ENCODE measurements around the gene CLEC9A. TPM values are rescaled to one million over a fixed set of nuclear protein-coding genes. Genes with fewer than 3 reads are reported as not detected.

Gene CLEC9A
- total and polyA plus RNA-seq, 2 experiments from 2014 or later = not detected

DNA sequence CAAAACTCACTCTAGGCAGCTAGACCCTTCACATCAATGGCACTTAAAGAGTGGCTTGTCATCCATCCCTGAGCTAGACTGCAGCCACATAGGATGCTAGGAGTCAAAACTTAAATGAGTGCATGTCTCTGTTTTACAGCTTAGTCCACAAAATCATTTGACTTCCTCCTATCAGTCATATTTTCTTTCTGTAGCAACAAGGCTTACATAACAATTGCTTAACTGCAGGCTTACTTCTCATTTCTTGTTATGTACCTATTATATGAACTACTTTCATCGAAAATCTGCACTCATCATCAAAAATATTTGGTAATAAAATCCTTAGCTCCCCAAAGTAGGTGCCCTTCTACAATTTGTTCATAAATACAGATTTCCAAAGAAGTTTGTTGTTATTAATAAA lies 38.2 kb downstream of the CLEC9A start:
- Histone ChIP-seq H3K27ac (ENCODE audit: low read depth) (no peak overlapping the region), H3K4me2 (no peak overlapping the region), H3F3A (replicated peaks; ENCODE audit: low read depth) (no peaks in the 10 kb centered on the region), H3K4me1 (ENCODE audit: insufficient read depth) (0 out of 2 replicates have a peak, but pooled peaks cover 8% of the 10 kb centered on the region), H4K20me1 (replicated peaks; ENCODE audit: insufficient read depth) (no peaks in the 10 kb centered on the region), H3K79me2 (replicated peaks; ENCODE audit: insufficient read depth) (no peaks in the 10 kb centered on the region), H3K27me3 (ENCODE audit: insufficient read depth) (no peaks in the 10 kb centered on the region), H3K9me2 (ENCODE audit: insufficient read depth) (no peaks in the 10 kb centered on the region), H2AFZ (no peak overlapping the region), H3K4me3 (no peak overlapping the region), H3K36me3 (ENCODE audit: insufficient read depth) (no peaks in the 10 kb centered on the region)
- Mint-ChIP-seq H3K9me3 (no peaks in the 10 kb centered on the region), H3K4me3 (no peak overlapping the region), H3K36me3 (ENCODE audit: low read depth) (no peaks in the 10 kb centered on the region), H3K27ac (no peak overlapping the region), H3K27me3 (ENCODE audit: insufficient read depth, low read depth, poor library complexity) (peaks cover 2% of the 10 kb centered on the region), H3K4me1 (peaks cover 11% of the 10 kb centered on the region)
- DNase-seq (ENCODE audit: low spot score) = no peak
- ATAC-seq = no peak
- no peak for TF ChIP-seq NANOG (IDR thresholded peaks at IDR 0.05; ENCODE audit: borderline replicate concordance)
- no peak for TF ChIP-seq STAT1 (IDR thresholded peaks at IDR 0.05; ENCODE audit: unreplicated experiment)
- no peak for TF ChIP-seq ZNF331 (CRISPR knock-in tag; IDR thresholded peaks at IDR 0.05; ENCODE audit: low read depth)
- TF ChIP-seq, protein P1, sequence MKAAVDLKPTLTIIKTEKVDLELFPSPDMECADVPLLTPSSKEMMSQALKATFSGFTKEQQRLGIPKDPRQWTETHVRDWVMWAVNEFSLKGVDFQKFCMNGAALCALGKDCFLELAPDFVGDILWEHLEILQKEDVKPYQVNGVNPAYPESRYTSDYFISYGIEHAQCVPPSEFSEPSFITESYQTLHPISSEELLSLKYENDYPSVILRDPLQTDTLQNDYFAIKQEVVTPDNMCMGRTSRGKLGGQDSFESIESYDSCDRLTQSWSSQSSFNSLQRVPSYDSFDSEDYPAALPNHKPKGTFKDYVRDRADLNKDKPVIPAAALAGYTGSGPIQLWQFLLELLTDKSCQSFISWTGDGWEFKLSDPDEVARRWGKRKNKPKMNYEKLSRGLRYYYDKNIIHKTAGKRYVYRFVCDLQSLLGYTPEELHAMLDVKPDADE (IDR thresholded peaks at IDR 0.05) = no peak
- TF ChIP-seq JUNB (IDR thresholded peaks at IDR 0.05; ENCODE audit: unreplicated experiment) = no peak
- no peak for TF ChIP-seq CREB1 (CRISPR knock-in tag; IDR thresholded peaks at IDR 0.05; ENCODE audit: low read depth)
- TF ChIP-seq EZH2 (IDR thresholded peaks at IDR 0.05; ENCODE audit: low read depth, unreplicated experiment) = no peak
- no peak for TF ChIP-seq EZH2phosphoT487 (IDR thresholded peaks at IDR 0.05; ENCODE audit: unreplicated experiment)
- no peak for TF ChIP-seq POLR2AphosphoS5 (IDR thresholded peaks at IDR 0.05; ENCODE audit: low read depth)
- TF ChIP-seq, protein P2, sequence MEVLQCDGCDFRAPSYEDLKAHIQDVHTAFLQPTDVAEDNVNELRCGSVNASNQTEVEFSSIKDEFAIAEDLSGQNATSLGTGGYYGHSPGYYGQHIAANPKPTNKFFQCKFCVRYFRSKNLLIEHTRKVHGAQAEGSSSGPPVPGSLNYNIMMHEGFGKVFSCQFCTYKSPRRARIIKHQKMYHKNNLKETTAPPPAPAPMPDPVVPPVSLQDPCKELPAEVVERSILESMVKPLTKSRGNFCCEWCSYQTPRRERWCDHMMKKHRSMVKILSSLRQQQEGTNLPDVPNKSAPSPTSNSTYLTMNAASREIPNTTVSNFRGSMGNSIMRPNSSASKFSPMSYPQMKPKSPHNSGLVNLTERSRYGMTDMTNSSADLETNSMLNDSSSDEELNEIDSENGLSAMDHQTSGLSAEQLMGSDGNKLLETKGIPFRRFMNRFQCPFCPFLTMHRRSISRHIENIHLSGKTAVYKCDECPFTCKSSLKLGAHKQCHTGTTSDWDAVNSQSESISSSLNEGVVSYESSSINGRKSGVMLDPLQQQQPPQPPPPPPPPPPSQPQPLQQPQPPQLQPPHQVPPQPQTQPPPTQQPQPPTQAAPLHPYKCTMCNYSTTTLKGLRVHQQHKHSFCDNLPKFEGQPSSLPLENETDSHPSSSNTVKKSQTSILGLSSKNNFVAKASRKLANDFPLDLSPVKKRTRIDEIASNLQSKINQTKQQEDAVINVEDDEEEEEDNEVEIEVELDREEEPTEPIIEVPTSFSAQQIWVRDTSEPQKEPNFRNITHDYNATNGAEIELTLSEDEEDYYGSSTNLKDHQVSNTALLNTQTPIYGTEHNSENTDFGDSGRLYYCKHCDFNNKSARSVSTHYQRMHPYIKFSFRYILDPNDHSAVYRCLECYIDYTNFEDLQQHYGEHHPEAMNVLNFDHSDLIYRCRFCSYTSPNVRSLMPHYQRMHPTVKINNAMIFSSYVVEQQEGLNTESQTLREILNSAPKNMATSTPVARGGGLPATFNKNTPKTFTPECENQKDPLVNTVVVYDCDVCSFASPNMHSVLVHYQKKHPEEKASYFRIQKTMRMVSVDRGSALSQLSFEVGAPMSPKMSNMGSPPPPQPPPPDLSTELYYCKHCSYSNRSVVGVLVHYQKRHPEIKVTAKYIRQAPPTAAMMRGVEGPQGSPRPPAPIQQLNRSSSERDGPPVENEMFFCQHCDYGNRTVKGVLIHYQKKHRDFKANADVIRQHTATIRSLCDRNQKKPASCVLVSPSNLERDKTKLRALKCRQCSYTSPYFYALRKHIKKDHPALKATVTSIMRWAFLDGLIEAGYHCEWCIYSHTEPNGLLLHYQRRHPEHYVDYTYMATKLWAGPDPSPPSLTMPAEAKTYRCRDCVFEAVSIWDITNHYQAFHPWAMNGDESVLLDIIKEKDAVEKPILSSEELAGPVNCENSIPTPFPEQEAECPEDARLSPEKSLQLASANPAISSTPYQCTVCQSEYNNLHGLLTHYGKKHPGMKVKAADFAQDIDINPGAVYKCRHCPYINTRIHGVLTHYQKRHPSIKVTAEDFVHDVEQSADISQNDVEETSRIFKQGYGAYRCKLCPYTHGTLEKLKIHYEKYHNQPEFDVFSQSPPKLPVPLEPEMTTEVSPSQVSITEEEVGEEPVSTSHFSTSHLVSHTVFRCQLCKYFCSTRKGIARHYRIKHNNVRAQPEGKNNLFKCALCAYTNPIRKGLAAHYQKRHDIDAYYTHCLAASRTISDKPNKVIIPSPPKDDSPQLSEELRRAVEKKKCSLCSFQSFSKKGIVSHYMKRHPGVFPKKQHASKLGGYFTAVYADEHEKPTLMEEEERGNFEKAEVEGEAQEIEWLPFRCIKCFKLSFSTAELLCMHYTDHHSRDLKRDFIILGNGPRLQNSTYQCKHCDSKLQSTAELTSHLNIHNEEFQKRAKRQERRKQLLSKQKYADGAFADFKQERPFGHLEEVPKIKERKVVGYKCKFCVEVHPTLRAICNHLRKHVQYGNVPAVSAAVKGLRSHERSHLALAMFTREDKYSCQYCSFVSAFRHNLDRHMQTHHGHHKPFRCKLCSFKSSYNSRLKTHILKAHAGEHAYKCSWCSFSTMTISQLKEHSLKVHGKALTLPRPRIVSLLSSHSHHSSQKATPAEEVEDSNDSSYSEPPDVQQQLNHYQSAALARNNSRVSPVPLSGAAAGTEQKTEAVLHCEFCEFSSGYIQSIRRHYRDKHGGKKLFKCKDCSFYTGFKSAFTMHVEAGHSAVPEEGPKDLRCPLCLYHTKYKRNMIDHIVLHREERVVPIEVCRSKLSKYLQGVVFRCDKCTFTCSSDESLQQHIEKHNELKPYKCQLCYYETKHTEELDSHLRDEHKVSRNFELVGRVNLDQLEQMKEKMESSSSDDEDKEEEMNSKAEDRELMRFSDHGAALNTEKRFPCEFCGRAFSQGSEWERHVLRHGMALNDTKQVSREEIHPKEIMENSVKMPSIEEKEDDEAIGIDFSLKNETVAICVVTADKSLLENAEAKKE (CRISPR knock-in tag; IDR thresholded peaks at IDR 0.05) = no peak
- TF ChIP-seq, protein P3, sequence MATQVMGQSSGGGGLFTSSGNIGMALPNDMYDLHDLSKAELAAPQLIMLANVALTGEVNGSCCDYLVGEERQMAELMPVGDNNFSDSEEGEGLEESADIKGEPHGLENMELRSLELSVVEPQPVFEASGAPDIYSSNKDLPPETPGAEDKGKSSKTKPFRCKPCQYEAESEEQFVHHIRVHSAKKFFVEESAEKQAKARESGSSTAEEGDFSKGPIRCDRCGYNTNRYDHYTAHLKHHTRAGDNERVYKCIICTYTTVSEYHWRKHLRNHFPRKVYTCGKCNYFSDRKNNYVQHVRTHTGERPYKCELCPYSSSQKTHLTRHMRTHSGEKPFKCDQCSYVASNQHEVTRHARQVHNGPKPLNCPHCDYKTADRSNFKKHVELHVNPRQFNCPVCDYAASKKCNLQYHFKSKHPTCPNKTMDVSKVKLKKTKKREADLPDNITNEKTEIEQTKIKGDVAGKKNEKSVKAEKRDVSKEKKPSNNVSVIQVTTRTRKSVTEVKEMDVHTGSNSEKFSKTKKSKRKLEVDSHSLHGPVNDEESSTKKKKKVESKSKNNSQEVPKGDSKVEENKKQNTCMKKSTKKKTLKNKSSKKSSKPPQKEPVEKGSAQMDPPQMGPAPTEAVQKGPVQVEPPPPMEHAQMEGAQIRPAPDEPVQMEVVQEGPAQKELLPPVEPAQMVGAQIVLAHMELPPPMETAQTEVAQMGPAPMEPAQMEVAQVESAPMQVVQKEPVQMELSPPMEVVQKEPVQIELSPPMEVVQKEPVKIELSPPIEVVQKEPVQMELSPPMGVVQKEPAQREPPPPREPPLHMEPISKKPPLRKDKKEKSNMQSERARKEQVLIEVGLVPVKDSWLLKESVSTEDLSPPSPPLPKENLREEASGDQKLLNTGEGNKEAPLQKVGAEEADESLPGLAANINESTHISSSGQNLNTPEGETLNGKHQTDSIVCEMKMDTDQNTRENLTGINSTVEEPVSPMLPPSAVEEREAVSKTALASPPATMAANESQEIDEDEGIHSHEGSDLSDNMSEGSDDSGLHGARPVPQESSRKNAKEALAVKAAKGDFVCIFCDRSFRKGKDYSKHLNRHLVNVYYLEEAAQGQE (IDR thresholded peaks at IDR 0.05; ENCODE audit: unreplicated experiment) = no peak
- TF ChIP-seq, protein P4, sequence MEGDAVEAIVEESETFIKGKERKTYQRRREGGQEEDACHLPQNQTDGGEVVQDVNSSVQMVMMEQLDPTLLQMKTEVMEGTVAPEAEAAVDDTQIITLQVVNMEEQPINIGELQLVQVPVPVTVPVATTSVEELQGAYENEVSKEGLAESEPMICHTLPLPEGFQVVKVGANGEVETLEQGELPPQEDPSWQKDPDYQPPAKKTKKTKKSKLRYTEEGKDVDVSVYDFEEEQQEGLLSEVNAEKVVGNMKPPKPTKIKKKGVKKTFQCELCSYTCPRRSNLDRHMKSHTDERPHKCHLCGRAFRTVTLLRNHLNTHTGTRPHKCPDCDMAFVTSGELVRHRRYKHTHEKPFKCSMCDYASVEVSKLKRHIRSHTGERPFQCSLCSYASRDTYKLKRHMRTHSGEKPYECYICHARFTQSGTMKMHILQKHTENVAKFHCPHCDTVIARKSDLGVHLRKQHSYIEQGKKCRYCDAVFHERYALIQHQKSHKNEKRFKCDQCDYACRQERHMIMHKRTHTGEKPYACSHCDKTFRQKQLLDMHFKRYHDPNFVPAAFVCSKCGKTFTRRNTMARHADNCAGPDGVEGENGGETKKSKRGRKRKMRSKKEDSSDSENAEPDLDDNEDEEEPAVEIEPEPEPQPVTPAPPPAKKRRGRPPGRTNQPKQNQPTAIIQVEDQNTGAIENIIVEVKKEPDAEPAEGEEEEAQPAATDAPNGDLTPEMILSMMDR (conservative IDR thresholded peaks at IDR 0.05; ENCODE audit: low read depth in 2 of 2) = no peak
- no peak for TF ChIP-seq ZNF114 (CRISPR knock-in tag; IDR thresholded peaks at IDR 0.05)
